Stimulated activated CD8-positive, alpha-beta memory T cell treated with anti-CD3 and anti-CD28 coated beads, Interleukin-15, amount 100 ng/mL, for 24 hours (primary cell): ENCODE results near the gene ALDH1B1.

ENCODE experiments used
- DNase-seq: peaks from one replicate; pipeline ENCODE4 v3.0.0-alpha.2; 2020; ENCODE audit warnings: low read depth

The ALDH1B1 gene

DNA sequence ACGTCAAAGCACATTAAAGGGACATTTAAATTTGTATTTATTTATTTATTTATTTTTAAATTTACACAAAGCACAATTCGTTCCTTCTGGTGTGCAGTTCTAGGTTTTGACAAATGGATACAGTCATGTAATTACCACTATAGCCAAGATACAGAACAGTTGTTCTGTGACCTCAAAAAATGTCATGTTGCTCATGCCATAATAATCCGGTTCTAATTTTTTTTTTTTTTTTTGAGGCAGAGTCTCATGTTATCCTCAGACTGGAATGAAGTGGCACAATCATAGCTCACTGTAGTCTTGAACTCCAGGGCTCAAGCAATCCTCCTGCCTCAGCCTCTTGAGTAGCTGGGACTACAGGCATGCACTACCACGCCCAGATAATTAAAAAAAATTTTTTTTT is 24.0 kb downstream of the ALDH1B1 start:
- DNase-seq: no peak

DNA sequence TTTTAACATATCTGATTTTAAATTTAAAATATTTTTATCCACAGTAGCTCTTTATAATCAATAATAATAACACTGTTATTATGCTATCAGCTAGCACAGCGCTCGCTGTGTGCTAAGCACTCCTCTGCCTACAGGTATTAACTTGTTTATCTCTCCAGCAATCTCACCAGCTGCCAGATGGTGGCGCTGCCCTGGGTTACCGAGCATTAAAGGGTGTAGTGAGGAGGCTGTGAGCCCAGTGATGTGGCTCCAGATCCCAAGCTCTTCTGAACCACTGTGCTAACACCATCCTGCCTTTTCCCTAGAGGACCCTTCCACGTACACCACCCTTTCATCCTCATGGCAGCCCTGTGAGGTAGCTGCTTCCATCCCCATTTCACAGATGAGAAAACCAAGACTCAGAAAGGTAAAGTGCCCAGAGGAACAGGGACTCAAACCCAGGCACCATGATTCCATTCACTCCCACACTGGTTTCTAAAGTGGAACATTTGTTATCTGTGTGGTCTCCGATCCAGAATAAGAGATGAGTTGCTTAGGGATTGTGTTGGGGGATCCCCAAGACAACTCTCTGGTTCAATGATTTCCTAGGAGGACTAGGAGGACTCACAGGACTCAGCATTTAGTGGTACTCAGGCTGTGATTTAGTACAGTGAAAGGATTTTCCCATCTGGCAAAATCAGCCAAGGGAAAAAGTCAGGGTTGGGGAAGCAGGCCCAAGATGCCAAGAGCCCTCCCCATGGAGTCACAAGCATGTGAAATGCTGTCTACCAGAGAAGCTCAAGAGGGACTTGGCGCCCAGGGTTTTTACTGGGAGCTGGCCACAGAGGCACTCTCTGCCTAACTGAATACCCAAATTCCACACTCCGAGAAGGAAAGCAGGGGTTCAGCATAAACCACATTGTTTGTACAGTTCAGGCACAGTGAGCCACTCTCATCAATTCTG is 24.8 kb downstream of the ALDH1B1 start:
- no peak for DNase-seq

DNA sequence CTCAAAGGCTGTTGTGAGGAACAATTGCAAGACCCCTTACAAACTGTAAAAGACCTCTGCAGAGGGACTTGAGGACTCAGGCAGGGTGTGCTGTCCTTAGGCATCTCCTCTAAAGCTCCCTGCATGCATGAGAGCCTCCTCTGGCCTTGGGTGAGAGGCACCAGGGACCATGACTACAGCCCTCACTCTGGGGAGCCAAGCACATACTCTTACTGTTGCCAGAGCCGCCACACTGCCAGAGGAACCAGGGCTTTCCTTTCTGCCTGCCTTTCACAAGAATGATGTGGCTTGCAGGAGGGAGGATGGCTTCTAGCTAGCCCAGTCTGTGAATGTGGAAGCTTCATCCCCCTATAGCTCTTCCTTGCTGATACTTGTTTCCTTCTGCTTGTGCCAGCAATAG is 25.9 kb downstream of the ALDH1B1 start:
- no peak for DNase-seq

DNA sequence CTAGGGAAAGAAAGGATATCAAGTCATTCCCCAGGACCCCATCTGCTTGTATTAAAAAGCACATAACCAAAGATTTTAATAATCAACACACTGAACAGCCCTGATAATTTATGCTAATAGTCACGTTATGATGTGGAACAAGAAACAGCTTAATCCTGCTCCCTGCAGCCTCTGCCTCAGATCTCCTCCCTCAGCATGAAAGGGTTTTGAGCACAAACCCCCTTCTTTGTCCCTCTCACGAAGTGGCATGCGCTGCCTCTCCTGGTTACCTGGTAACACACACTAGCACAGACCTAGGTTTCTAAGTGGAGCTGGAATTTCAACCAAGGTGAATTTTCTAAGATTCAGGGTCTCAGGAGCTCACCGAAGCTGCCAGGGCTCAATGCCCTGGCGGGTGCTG is 26.7 kb downstream of the ALDH1B1 start:
- DNase-seq: no peak

DNA sequence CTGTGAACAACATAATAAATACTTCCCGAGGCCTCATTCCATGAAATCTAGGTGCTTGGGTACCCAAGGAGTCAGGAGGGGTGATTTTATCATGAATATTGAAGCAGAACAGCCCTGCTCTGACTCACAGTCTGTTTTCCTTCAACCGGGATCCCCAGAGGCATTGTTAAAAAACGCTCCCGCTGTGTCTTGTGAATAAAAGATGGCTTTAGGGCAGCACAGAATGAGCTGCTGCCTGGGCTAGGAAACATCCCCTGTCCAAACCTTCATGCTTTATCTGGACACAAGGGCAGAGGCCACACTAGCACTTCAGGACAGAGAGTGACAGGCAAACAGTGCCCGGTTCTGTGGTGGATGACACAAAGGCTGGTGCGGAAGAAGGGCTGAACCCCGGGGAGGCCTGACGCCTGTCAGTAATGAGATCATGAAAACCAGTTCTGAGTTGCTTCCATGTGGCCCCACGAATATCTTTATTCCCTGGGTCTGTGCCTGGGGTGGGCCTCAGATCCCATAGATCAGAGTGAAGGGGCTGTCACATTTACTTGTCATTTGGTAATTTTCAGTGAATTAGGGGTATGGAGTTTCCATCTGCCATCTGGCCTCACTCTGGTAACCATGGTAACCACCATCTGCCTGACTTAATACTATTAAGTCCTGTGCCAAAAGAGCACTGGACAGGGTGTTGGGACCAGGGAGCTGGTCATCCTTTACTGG is 29.2 kb downstream of the ALDH1B1 start:
- DNase-seq: no peak

DNA sequence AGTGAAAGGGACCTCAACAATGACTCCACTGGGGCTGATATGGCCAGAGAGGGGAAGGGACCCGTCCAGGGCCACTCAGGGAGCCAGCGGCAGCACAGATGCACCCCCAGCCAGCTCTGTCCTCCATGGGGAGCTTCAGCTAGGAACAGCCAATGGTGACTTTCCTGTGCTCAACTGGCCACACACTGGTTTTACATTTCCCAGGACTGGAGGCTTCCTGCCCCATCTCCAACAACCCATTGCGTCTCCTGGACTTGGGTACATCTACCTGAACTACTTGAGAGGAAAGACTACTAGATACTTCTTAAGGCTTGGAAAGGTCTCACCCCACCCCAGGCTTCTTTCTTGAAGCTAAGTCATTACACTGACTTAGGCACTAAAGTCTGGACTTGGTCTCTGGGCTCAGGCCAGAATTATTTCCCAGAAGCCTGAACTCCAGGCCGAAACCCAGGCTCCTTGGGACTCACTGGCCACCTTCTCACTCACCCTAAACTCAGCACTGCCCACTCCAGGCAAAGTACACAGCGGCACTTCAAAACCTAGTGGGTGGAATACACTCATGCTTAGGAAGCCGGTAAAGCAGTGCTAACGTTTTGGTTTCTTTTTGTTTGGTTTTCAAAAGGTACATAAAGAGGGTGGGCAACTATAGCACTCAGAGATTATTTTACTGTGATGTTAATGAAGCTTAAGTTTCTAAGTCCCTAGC is 30.2 kb downstream of the ALDH1B1 start:
- no peak for DNase-seq

DNA sequence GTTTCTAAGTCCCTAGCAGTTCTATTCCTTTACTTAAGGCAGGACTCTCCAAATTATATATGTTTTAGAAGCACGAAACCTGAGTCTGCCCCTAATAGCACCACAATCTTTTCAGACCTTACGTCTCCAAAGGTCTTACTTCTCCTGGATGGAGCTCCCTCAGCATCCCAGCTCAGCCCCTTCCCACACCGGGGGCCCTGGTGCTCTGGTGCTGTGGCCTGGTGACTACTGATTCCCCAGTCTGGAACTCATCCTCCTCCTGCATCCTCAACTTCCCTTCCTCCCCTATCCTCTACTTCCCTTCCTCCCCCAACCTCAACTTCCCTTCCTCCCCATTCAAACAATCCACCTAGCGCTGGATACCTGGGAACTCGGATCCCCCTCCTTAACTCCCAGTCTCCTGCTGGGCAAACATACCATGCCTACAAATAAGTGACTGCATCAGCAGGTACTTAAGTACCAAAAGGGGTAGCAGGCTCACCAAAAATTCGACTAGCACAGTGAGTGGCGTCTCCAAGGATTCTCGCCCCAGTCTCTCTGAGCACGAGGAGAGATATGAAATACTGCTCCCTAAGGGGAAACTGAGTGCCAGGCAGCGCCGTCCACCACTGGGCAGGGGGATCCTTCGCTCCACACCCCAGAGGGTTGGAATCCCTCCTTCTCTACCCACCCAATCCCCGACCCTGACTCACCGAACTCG is 30.9 kb downstream of the ALDH1B1 start:
- DNase-seq: no peak

DNA sequence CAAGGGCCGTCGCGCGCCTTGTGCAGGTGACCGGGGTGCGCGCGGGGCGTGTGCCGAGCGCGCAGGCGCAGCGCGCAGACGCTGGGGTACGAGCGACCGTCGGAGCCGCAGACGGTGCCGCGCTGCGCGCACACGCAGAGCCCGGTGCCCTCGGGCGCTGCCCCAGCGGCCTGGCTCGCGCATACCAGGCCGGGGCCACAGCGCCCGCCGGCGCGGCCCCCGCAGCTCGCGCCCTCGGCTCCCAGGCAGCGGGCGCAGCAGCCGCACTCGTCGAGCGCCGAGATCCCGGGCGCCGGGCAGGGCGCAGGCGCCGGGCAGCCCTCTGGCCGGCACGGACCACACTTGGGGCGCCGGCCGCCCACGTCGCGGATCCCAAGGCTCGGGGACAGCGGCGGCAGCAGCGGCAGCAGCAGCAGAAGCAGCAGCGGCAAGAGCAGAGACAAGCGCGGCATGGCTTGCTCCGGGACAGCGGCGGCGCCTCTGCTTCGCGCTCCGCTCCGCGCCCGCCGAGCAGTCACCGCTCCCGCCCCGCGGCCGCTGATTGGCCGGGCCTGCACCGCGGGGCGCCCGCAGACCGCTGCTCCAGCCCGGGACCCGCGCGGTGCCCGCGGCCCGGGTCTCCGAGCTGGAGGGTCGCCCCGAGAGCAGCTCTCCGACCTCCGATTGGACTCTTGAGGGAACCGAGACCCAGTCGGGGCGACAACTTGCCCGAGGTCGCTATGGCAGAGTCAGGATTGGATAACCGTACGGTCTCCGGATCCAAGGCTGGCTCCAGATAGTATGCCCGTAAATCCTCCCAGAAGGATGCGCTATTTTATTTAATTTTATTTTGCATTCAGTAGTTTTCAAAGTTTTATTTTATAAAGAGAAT is 31.7 kb downstream of the ALDH1B1 start, which contains the start of gene IGFBPL1:
Gene IGFBPL1, minus strand, starts transcription at position 482 of the 871 bp plus-strand sequence. Its CDS starts 30 bp downstream, at position 452.
- no peak for DNase-seq

DNA sequence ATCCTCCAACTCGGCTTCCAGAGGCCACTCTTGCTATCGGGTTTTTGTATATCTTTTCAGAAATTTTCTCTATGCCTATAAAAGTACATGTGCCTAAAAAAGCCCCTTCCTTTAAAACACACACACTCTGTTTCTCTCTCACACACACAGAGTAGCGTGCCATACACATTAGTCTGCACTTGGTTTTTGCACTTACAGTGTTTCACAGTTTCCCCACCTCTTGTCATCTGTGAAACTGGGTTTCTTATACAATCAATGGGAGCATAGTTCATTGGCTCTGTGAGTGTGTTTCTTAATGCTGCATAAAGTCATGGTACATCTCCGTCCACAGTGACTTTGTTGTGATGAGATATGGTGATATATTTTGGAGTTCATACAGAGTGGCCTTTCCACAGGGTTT is 32.4 kb downstream of the ALDH1B1 start:
- DNase-seq: no peak

DNA sequence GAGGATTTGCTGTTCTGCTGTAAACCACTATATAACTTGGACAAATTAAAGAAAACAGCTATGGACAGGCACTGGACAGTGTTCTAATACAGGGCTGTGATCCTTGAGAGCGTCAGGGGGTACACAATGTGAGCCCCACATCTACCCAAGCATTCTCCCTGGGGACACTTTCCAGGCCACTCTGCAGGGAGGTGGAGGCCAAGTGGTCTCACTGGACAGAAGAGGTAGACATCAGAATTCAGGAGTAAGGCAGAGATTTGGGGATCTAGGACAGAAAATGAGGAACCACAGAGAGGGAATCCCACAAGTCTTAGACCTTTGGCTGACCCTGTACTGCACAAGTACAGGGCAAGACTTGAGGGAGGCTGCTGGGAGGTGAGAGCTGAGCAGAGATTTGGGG is 35.6 kb downstream of the ALDH1B1 start:
- no peak for DNase-seq

DNA sequence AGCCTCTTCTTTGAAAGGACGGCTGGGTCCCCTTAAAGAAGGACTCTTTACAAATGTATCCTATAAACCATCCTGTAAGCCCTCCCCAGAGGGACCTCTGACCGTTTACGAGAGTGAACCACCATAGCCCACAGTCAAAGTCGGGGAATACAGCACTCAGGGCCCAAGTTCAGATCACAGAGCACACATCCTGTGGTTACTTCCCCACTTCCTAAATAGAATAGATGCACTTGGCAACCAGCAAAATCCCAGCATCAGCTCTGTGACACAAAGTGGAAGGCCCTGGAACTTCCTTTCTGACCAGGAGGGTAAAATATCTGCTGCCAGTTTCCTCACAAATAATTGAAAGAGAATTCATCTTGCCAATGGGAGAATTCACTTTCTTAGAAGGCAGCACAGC is 38.6 kb downstream of the ALDH1B1 start:
- no peak for DNase-seq

DNA sequence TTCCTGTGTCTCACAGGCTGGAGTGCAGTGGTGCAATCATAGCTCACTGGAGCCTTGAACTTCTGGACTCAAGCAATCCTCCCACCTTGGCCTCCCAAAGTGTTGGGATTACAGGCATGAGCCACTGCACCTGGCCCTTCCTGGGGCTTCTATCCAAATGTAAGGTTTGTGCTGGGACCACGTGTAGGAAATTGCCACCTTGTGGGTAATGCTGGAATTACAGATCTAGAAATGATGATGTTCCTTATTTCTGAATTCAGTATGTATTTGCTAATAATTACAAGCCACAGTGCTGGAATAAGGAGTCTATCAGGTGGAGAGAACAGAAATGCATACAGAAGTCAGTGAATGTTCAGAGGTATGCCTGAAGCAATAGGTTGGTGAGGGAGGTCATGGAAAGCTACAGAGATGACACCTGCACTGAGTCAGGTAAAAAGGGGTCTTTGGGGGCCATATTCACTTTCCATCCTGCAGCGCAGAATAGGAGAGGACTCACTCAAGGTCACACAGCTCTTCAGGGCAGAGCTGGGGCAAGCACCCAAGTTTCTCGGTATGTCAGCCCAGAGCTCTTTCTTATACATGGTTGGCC is 40.5 kb downstream of the ALDH1B1 start:
- no peak for DNase-seq

DNA sequence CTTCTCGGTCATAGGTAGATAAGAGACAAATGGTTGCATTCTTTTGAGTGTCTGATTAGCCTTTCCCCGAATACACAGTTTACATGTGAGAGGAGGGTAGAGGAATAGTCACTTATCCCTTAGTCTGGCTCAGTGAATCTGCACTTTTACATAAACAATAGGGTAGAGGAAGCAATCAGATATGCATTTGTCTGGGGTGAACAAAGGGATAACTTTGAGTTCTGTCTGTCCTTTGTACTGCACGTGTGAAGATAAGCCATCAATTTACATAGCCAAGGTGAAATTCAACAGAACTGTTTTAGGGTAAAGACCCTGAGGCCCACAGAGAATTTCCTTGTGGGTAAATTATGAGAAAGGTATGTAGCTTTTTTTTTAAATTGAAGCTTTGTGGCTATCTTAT is 41.9 kb downstream of the ALDH1B1 start:
- DNase-seq: no peak

DNA sequence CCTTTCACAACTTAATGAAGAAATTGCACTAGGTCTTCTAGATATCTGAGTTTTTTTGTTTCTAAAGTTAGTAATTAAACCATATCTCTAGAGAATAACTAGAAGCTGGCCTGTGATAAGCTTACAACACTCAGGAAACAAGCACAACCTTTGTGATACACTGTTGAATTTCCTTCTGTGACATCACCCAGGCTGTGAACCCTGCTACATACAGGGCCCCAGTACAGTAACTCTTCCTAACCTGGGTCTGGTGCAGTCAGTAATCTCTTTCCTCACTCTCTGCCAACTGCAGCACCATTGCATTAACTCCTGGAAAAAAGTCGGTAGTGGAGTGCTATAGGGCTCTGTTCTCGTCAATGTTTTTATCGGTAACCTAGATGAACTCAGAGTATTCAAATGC is 42.4 kb downstream of the ALDH1B1 start:
- no peak for DNase-seq

DNA sequence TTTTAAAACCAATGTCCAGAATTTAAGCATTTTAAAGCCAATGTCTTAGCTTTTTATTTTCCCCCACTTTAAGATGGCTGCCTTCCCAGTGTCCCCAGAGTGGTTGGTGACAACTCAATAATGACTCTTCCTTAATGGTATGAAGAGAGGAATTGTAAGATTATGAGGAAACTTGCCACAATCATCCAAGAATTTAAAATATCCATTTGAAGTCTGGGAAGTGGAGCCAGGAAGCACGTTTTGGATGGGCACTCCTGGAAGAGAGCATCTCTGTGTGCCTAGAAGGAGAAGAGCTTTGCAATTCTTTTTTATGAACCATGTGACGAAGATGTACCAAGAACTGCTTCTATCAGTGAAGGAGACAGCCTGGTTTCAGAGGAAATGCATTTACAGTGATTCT is 43.0 kb downstream of the ALDH1B1 start:
- DNase-seq: no peak

DNA sequence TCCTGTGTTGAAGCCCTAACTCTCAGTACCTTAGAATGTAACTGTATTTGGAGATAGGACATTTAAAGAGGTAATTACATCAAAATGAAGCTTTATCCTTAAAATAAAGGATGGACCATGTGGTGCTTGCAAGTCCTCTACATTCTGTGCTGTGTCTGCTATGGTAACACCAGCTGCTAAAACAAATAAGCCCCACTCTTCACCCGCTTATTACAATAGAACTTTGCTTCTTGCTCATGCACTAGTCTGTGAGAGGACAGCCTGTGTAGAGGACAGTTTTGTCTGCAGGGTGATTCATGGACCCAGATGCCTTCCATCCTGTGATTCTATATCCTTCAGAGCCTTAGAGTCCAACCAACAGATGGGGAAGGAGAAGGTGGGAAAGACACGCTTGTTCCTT is 44.2 kb downstream of the ALDH1B1 start:
- DNase-seq: no peak

DNA sequence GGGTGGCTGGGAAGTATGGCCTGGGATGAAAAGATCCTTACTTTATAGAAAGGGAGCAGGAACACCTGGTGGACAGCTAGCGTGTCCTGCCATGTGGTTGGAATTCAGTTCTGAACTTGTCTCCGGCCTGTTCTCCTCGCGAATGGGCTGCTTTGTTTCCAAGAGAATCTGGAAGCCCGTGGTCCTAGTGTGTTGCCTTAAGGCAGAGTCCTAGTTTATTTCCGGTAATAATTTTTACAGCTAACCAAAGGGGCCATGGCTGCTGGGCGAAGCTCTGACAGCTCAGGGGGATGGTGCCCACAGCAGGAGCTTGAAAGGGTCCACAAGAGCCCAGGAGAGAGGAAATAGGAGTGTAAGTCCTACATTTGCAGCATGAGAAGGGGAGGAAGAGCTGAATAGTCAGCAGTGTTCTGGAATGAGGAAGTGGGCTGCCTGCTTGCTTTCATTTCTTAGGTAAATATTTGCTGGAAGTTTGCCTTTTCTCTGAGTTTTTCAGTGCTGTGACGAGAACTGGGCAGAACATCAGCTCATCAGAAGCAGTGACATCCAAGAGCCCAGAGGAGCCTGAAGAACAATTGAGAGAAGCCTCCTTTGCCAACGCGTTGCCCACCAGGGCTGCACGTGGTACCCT is 44.8 kb downstream of the ALDH1B1 start:
- no peak for DNase-seq

DNA sequence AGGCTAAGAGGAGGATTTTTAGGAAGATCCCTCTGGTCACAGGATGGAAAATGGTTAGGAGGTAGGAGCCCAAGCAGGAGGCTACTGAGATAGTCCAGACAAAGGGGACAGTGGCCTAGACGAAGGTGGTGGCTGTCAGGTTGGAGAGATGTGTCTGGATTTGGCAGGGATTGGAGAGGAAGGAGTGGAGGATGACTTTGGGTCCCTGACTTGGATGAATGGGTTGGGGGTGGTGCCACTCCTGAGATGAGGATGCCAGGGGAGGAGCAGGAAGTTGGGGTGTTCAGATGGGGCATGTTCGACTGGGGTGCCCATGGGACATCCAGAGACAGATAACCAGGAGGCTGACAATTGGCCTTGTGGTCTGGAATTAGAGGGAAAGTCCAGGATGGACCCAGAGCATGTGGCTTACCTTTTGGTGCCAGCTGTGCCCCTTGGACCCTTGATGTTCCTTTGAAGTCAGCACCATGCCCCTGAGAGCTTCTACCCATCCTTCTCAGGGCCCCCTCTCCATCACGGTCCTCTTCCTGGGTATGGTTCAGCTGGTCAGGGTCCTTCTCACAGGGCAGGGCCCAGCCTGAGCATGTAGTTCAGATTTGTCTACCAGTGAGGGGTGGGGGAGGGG is 46.9 kb downstream of the ALDH1B1 start:
- no peak for DNase-seq

DNA sequence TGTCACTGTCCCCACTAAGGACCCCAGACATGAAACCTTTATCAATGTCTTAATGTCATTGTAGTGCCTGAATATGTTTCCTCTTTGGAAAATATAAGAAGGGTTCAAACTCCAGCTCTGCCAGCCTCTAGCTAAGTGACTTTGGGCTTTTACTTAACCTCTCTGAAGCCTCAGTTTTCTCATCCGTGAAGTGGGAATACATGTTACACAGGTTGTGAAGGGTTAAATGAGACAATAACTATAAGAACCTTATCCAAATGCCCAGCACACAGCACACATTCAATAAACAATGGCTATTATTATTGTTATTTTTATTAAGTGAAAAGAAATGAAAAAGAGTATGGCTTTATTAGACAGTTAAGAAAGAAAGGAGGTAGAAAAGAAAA is 47.4 kb downstream of the ALDH1B1 start:
- no peak for DNase-seq

DNA sequence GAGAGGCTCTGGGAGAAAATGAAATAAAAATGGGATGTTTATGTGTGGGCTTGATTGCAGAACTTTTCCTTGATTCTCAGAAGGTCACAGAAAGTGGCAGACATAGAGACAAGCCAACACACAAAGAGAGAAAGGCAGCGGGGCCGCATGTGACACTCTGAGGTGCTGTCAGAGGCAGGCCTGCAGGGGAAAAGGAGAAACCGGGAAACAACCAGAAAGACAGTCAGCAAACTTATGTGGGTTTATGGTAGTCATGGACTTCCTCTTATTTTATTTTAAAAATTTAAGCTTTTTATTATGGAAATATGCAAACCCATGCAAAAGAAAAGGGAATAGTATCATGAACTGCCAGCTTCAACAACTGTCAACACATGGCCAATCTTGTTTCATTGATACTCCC is 48.0 kb downstream of the ALDH1B1 start:
- no peak for DNase-seq
